Limb (tissue), 2 donors: Measurements from ENCODE around the gene SUCO.

Experiments
- DNase-seq, 2 donors: peaks; one replicate each; pipeline ENCODE4 v3.0.0-alpha.2; 2016; ENCODE audit errors: extremely low spot score in 2 of 2

SUCO gene

GRCh38 chr1:172646653-172647052 is 113.7 kb downstream of the SUCO start:
- no peak for DNase-seq

- DNase-seq: no peak
These were observed 114.2 kb downstream of the SUCO start for GRCh38 chr1:172647110-172647564.

- DNase-seq: no peak
These were observed 115.0 kb downstream of the SUCO start for GRCh38 chr1:172647987-172648386.

GRCh38 chr1:172650474-172651193 is 117.7 kb downstream of the SUCO start:
- DNase-seq: no peak

- DNase-seq: no peak
These were observed 120.2 kb downstream of the SUCO start for GRCh38 chr1:172653015-172653709.

- no peak for DNase-seq
These were observed 121.6 kb downstream of the SUCO start for GRCh38 chr1:172654535-172654934.

GRCh38 chr1:172656576-172656975 is 123.6 kb downstream of the SUCO start:
- no peak for DNase-seq

GRCh38 chr1:172657586-172657985 is 124.6 kb downstream of the SUCO start:
- no peak for DNase-seq

- no peak for DNase-seq
These were observed 126.0 kb downstream of the SUCO start, which contains the start of gene FASLG for GRCh38 chr1:172658871-172659453. FASLG (plus strand) TSS chr1:172659103; CDS start chr1:172659202, 99 bp downstream.

GRCh38 chr1:172661107-172661506 is 128.2 kb downstream of the SUCO start:
- no peak for DNase-seq
